Measurements from ENCODE around the gene MPO. TPM values are rescaled to one million over a fixed set of nuclear protein-coding genes. Genes with fewer than 3 reads are reported as not detected.

Gene MPO
- total and polyA plus RNA-seq, 9 of the 15 experiments (the other 6 are each of a cell fraction or from before 2014, with no cell fraction given): 0.04 to 0.47 (median 0.39) TPM; not detected in 6

- TF ChIP-seq LEF1 (IDR thresholded peaks at IDR 0.05) (peak; percentile 68; the same call in 1 of the 2 replicates), NFE2 (IDR thresholded peaks at IDR 0.05; ENCODE audit: low read depth) (peak; percentile 60), HMG20A (CRISPR knock-in tag; conservative IDR thresholded peaks at IDR 0.05) (no peak), MEIS2 (IDR thresholded peaks at IDR 0.05; ENCODE audit: partially characterized antibody) (peak; percentile 97), MGA (IDR thresholded peaks at IDR 0.05) (no peak), ZNF766 (CRISPR knock-in tag; conservative IDR thresholded peaks at IDR 0.05) (no peak), VEZF1 (CRISPR knock-in tag; IDR thresholded peaks at IDR 0.05) (peak; percentile 36; the same call in 1 of the 2 replicates), SMARCB1 (IDR thresholded peaks at IDR 0.05; ENCODE audit: insufficient read length, low read depth) (no peak), HDAC6 (IDR thresholded peaks at IDR 0.05; ENCODE audit: low read depth, low read length) (no peak), DPF2 (IDR thresholded peaks at IDR 0.05) (peak; percentile 75), C11orf30 (IDR thresholded peaks at IDR 0.05; ENCODE audit: low read depth) (peak; percentile 33; the same call in 1 of the 2 replicates), SMARCA4 (IDR thresholded peaks at IDR 0.05) (peak; percentile 74), ZBTB49 (CRISPR knock-in tag; IDR thresholded peaks at IDR 0.05; ENCODE audit: borderline replicate concordance) (no peak), RBM22 (IDR thresholded peaks at IDR 0.05; ENCODE audit: low read depth, low read length, poor library complexity, severe bottlenecking) (no peak)
Measured at GRCh38 chr17:58224315-58224714, 56.4 kb downstream of the MPO start (continued).
